H1 (cell line): ENCODE data around the gene RAD51B. TPM values are rescaled to one million over a fixed set of nuclear protein-coding genes. Genes with fewer than 3 reads are reported as not detected.

Experiments
- ASH2L ChIP-seq: fragments of 200-600, 300-600 bp; sonication (generic); IDR thresholded peaks from one replicate; pipeline ENCODE4 v1.7.1; 2017; ENCODE audit warnings: low read length
- BRCA1 ChIP-seq: IDR thresholded peaks from 2 replicates; pipeline ENCODE4 v1.6.1; 2012; ENCODE audit warnings: low read depth, low read length, improper control_type of control experiment
- CBX8 ChIP-seq: fragments of 300-800, 300-1000 bp; sonication (generic); IDR thresholded peaks from 2 replicates; pipeline ENCODE4 v1.7.1; 2016; ENCODE audit warnings: low read depth, low read length, borderline replicate concordance
- CHD1 ChIP-seq: IDR thresholded peaks from 2 replicates; pipeline ENCODE4 v1.6.1; 2012; ENCODE audit warnings: low read depth, low read length, improper control_type of control experiment
- CREB1 ChIP-seq: IDR thresholded peaks from 2 replicates; pipeline ENCODE4 v1.6.1; 2012; ENCODE audit warnings: inconsistent platforms
- CTCF ChIP-seq, 3 experiments: IDR thresholded peaks; 1 replicate in 2 of 3; 2 replicates in 1 of 3; pipeline versions ENCODE4 v1.5.1 to v1.6.1; 2011; ENCODE audit warnings: low read length in 3 of 3, mild to moderate bottlenecking in 3 of 3, inconsistent platforms in 2 of 3, low read depth in 1 of 3, moderate library complexity in 1 of 3; ENCODE audit not compliant: insufficient read depth in 1 of 3; ENCODE audit errors: control extremely low read depth in 1 of 3
- EP300 ChIP-seq, 2 experiments: IDR thresholded peaks; 1 replicate in 1 of 2; 2 replicates in 1 of 2; pipeline ENCODE4 v1.6.1; 2011 to 2012; ENCODE audit warnings: low read depth in 2 of 2, low read length in 2 of 2, mild to moderate bottlenecking in 2 of 2, borderline replicate concordance in 1 of 2, inconsistent platforms in 1 of 2, moderate library complexity in 1 of 2
- FOSL1 ChIP-seq: IDR thresholded peaks from 2 replicates; pipeline ENCODE4 v1.6.1; 2011; ENCODE audit warnings: mild to moderate bottlenecking, low read depth, low read length, moderate library complexity; ENCODE audit not compliant: insufficient read depth
- GABPA ChIP-seq: IDR thresholded peaks from 2 replicates; pipeline ENCODE4 v1.6.1; 2011; ENCODE audit warnings: mild to moderate bottlenecking, low read length, moderate library complexity, borderline replicate concordance; ENCODE audit not compliant: insufficient read depth
- JUND ChIP-seq: IDR thresholded peaks from 2 replicates; pipeline ENCODE4 v1.6.1; 2011; ENCODE audit warnings: mild to moderate bottlenecking, improper control_type of control experiment, low read length
- KDM1A ChIP-seq: fragments of 200-600, 300-600 bp; sonication (generic); IDR thresholded peaks from 2 replicates; pipeline ENCODE4 v1.7.1; 2016; ENCODE audit warnings: mild to moderate bottlenecking, low read length, borderline replicate concordance
- TCF12 ChIP-seq: IDR thresholded peaks from 2 replicates; pipeline ENCODE4 v1.6.1; 2011; ENCODE audit warnings: low read depth, mild to moderate bottlenecking, low read length
- TEAD4 ChIP-seq: IDR thresholded peaks from 2 replicates; pipeline ENCODE4 v1.6.1; 2012; ENCODE audit warnings: low read depth, low read length, inconsistent platforms, mixed read lengths
- polyA plus RNA-seq, 7 experiments: library from polyadenylated mRNA; depleted of rRNA in 3 of 7; stranded (reverse) in 5 of 7; unstranded in 2 of 7; fragments of >200 nt in 5 of 7; fragments of 200-250 nt in 2 of 7; gene quantifications; 1 replicate in 5 of 7; 2 replicates in 1 of 7; 4 replicates in 1 of 7; pipeline versions ENCODE4 v1.2.1 to v1.2.3, GENCODE V29; 2011 to 2013; ENCODE audit warnings: missing spikeins in 2 of 7, mixed read lengths in 2 of 7
- total RNA-seq: library from RNA; stranded (reverse); fragmentation: NEBNext Ultra II Directional; extraction: Animal tissue kit (Norgen Biotek cat#: 25700); gene quantifications from 2 replicates; pipeline ENCODE4 v1.2.1, GENCODE V29; 2021

RAD51B gene
- total and polyA plus RNA-seq, 2 of the 8 experiments (the other 6 are each of a cell fraction or from before 2014, with no cell fraction given) = 3.9 to 14.9 TPM

- no peak for TF ChIP-seq TCF12
- no peak for TF ChIP-seq CBX8
- TF ChIP-seq ASH2L = no peak
- TF ChIP-seq EP300 (IDR thresholded peaks at IDR 0.05; ENCODE audit: borderline replicate concordance in 1 of 2, low read depth in 2 of 2, low read length in 2 of 2) = no peak
- no peak for TF ChIP-seq BRCA1
- TF ChIP-seq FOSL1 = no peak
- TF ChIP-seq JUND = no peak
- no peak for TF ChIP-seq KDM1A
- no peak for TF ChIP-seq GABPA
- TF ChIP-seq CREB1 = no peak
- no peak for TF ChIP-seq TEAD4
- no peak for TF ChIP-seq CTCF (IDR thresholded peaks at IDR 0.05; ENCODE audit: control extremely low read depth in 1 of 3, insufficient read depth in 1 of 3, low read depth in 1 of 3, low read length in 3 of 3)
- TF ChIP-seq CHD1 = no peak
Observed at GRCh38 chr14:68147303-68147702, 327.7 kb downstream of the RAD51B start (continued).
